Endothelial cell of umbilical vein (primary cell): ENCODE measurements around the gene MAPKAP1. TPM values are rescaled to one million over a fixed set of nuclear protein-coding genes. Genes with fewer than 3 reads are reported as not detected.

Experiments used
- BruUV-seq: library from RNA; stranded (reverse); fragments of 400-500 nt; replicated peaks from 2 replicates; lab custom pipeline; 2021; lab: Mats Ljungman, UMichigan
- CTCF ChIA-PET: fragments of 300-600, 350-600 bp; sonication (Branson Sonifier 250); formaldehyde crosslinking; loops from one replicate; lab custom pipeline; 2021; ENCODE audit warnings: antibody characterized with exemption, inconsistent platforms; lab: Charles Lee
- POLR2A ChIA-PET: fragments of 300-600, 350-600 bp; sonication (Branson Sonifier 250); formaldehyde crosslinking; loops from one replicate; lab custom pipeline; 2021; ENCODE audit warnings: antibody characterized with exemption, inconsistent platforms; lab: Charles Lee
- DNase-seq: peaks from one replicate; pipeline ENCODE4 v3.0.0-alpha.2; 2011; ENCODE audit warnings: low read depth, low spot score
- FAIRE-seq: peaks from 2 replicates; lab custom pipeline; 2011; peaks lifted over from hg19 to GRCh38; lab: Jason Lieb, UNC
- H2AFZ ChIP-seq: 2 replicates; pipeline ENCODE4 v1.6.0; 2012; ENCODE audit warnings: low read depth, low read length, control low read depth, inconsistent platforms
- H3K27ac ChIP-seq: 2 replicates; pipeline ENCODE4 v1.5.1; 2011; ENCODE audit warnings: low read depth, mild to moderate bottlenecking, control low read depth, low read length, moderate library complexity; ENCODE audit not compliant: insufficient read depth
- H3K27me3 ChIP-seq, 2 experiments: 2 replicates each; pipeline versions ENCODE4 v1.6.0 to v1.6.1; 2011; ENCODE audit warnings: low read length in 2 of 2, mixed read lengths in 1 of 2; ENCODE audit not compliant: control insufficient read depth in 2 of 2, insufficient read depth in 2 of 2
- H3K36me3 ChIP-seq, 2 experiments: 2 replicates in 1 of 2; 3 replicates in 1 of 2; pipeline ENCODE4 v1.5.1; 2011; ENCODE audit warnings: low read length in 2 of 2, mild to moderate bottlenecking in 1 of 2, moderate library complexity in 1 of 2; ENCODE audit not compliant: control insufficient read depth in 2 of 2, insufficient read depth in 2 of 2; ENCODE audit errors: extremely low read depth in 1 of 2
- H3K4me1 ChIP-seq: 3 replicates; pipeline ENCODE4 v1.5.1; 2011; ENCODE audit warnings: mild to moderate bottlenecking, low read length; ENCODE audit not compliant: control insufficient read depth, insufficient read depth; ENCODE audit errors: extremely low read depth
- H3K4me2 ChIP-seq: 2 replicates; pipeline ENCODE4 v1.6.1; 2011; ENCODE audit warnings: low read length, control low read depth, mixed read lengths; ENCODE audit not compliant: insufficient read depth
- H3K4me3 ChIP-seq, 3 experiments: fragments of 200-600 bp in 1 of 3; sonication (generic), shearing (Covaris generic) in 1 of 3; replicated peaks in 1 of 3; 2 replicates each; pipeline ENCODE4 v1.5.1; 2011 to 2016; ENCODE audit warnings: control low read depth in 3 of 3, low read length in 3 of 3, mild to moderate bottlenecking in 2 of 3, inconsistent platforms in 1 of 3, low read depth in 1 of 3, moderate library complexity in 1 of 3; ENCODE audit not compliant: insufficient read depth in 1 of 3
- H3K79me2 ChIP-seq: 2 replicates; pipeline ENCODE4 v1.6.0; 2012; ENCODE audit warnings: low read length, inconsistent platforms; ENCODE audit not compliant: control insufficient read depth, insufficient read depth
- H3K9ac ChIP-seq: replicated peaks from 2 replicates; pipeline ENCODE3; 2011; ENCODE audit warnings: low read length, control low read depth; ENCODE audit not compliant: insufficient read depth; ENCODE audit errors: extremely low read depth
- H3K9me1 ChIP-seq: replicated peaks from 3 replicates; pipeline ENCODE4 v1.6.0; 2011; ENCODE audit warnings: mild to moderate bottlenecking, low read length; ENCODE audit not compliant: control insufficient read depth, insufficient read depth; ENCODE audit errors: extremely low read depth
- H3K9me3 ChIP-seq: replicated peaks from 2 replicates; pipeline ENCODE4 v1.5.1; 2012; ENCODE audit warnings: low read length, inconsistent platforms; ENCODE audit not compliant: control insufficient read depth, insufficient read depth
- H4K20me1 ChIP-seq: replicated peaks from 2 replicates; pipeline ENCODE3; 2011; ENCODE audit warnings: mild to moderate bottlenecking, low read length; ENCODE audit not compliant: control insufficient read depth, insufficient read depth; ENCODE audit errors: extremely low read depth
- CTCF ChIP-seq, 2 donors: IDR thresholded peaks; 1 replicate in 1 of 2; 2 replicates in 1 of 2; pipeline ENCODE4 v1.5.1; 2011; ENCODE audit warnings: low read length in 2 of 2, mild to moderate bottlenecking in 2 of 2, moderate library complexity in 2 of 2, control low read depth in 1 of 2, inconsistent platforms in 1 of 2, low read depth in 1 of 2; ENCODE audit not compliant: insufficient read depth in 1 of 2; ENCODE audit errors: extremely low read depth in 1 of 2
- FOS ChIP-seq: IDR thresholded peaks from 2 replicates; pipeline ENCODE4 v1.6.1; 2011; ENCODE audit warnings: mild to moderate bottlenecking, low read length, moderate library complexity, borderline replicate concordance; ENCODE audit not compliant: insufficient read depth
- GATA2 ChIP-seq: IDR thresholded peaks from 2 replicates; pipeline ENCODE4 v1.7.0; 2011; ENCODE audit warnings: low read depth, mild to moderate bottlenecking, moderate library complexity, mixed read lengths, low read length; ENCODE audit not compliant: insufficient read length, insufficient read depth
- JUN ChIP-seq: IDR thresholded peaks from 2 replicates; pipeline ENCODE4 v1.6.1; 2011; ENCODE audit warnings: borderline replicate concordance, low read depth; ENCODE audit not compliant: insufficient read length, insufficient read depth
- MYC ChIP-seq: IDR thresholded peaks from one replicate; pipeline ENCODE4 v1.6.1; 2011; ENCODE audit warnings: mild to moderate bottlenecking, low read depth, low read length
- POLR2A ChIP-seq: IDR thresholded peaks from 2 replicates; pipeline ENCODE4 v1.6.1; 2012; ENCODE audit warnings: low read depth, mild to moderate bottlenecking, control low read depth, low read length
- POLR2AphosphoS5 ChIP-seq: IDR thresholded peaks from 2 replicates; pipeline ENCODE4 v1.6.1; 2012; ENCODE audit warnings: low read depth, mild to moderate bottlenecking, control low read depth, low read length, moderate library complexity; ENCODE audit not compliant: insufficient read depth
- dilution Hi-C: fragments of 300-500 bp; cut with MboI; formaldehyde crosslinking; loops from one replicate; pipeline ENCODE4 v1.15.0; 2019; ENCODE audit warnings: low sequenced_read_pairs; ENCODE audit not compliant: extremely low pct_ligation_motif_present
- intact Hi-C: fragments of 100-400 bp; cut with micrococcal nuclease; formaldehyde crosslinking; loops from one replicate; pipeline ENCODE4 v1.10.0; 2022
- polyA plus RNA-seq, 4 experiments: library from polyadenylated mRNA; depleted of rRNA in 3 of 4; stranded (reverse) in 3 of 4; unstranded in 1 of 4; fragments of >200 nt; gene quantifications; 2 replicates each; pipeline versions ENCODE4 v1.2.1 to v1.2.3, GENCODE V29; 2011 to 2012; ENCODE audit warnings: missing spikeins in 1 of 4
- total RNA-seq: library from RNA; stranded (reverse); gene quantifications from 2 replicates; pipeline ENCODE4 v1.2.3, GENCODE V29; 2021

Gene MAPKAP1
- total and polyA plus RNA-seq, 2 donors (not counting 3 experiments of a cell fraction or from before 2014, with no cell fraction given) = 61.9 to 99.1 TPM

GRCh38 chr9:125549039-125549438 lies 158.0 kb downstream of the MAPKAP1 start:
- Histone ChIP-seq H3K4me3 (no peak overlapping the region), H3K36me3 (no peaks in the 10 kb centered on the region), H3K9me1 (no peaks in the 10 kb centered on the region), H3K79me2 (no peaks in the 10 kb centered on the region), H2AFZ (no peak overlapping the region), H3K9ac (no peak overlapping the region), H4K20me1 (no peaks in the 10 kb centered on the region), H3K27ac (no peak overlapping the region), H3K4me1 (peaks cover 50% of the 10 kb centered on the region), H3K9me3 (no peaks in the 10 kb centered on the region), H3K27me3 (no peaks in the 10 kb centered on the region), H3K4me2 (no peak overlapping the region)
- POLR2A ChIA-PET = no interaction called here
- dilution Hi-C loops = no loop called here
- no TSS peak for BruUV-seq
- TF ChIP-seq JUN (no peak), GATA2 (no peak)
- FAIRE-seq = no peak
- no peak for DNase-seq
- CTCF ChIA-PET = no interaction called here
- intact Hi-C loops = no loop called here

DNA sequence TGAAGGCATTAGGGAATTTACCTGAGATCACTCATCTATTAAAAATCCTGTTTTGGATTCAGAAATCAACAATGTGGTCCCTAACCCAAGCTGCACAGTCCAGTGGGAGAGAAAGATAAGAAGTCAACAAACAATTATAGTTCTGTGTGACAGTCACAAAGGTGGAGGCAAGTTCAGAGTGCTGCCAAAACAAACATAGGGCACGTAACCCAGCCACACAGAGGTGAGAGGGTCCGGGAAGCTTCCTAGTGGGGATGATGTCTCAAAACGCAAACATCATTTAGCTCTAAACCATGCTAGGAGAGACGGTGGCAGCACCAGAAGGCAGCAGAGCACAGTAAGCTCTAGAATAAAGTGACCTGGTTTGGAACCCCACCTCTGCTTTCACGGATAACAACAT lies 158.9 kb downstream of the MAPKAP1 start:
- Histone ChIP-seq H4K20me1 (no peaks in the 10 kb centered on the region), H3K79me2 (no peaks in the 10 kb centered on the region), H3K27ac (no peak overlapping the region), H3K27me3 (no peaks in the 10 kb centered on the region), H3K4me3 (no peak overlapping the region), H3K9ac (no peak overlapping the region), H3K9me1 (no peaks in the 10 kb centered on the region), H3K36me3 (no peaks in the 10 kb centered on the region), H3K9me3 (no peaks in the 10 kb centered on the region), H3K4me2 (no peak overlapping the region), H3K4me1 (peaks cover 50% of the 10 kb centered on the region), H2AFZ (no peak overlapping the region)
- CTCF ChIA-PET = interaction anchor here (0.9 to 1.9 kb wide), 3 partner anchors 10 to 140 kb away, joined by 3 to 6 read pairs (median 5); no protein-coding TSS in a partner anchor
- FAIRE-seq (no peak), DNase-seq (no peak)
- dilution Hi-C loops = no loop called here
- TF ChIP-seq JUN (no peak), CTCF (IDR thresholded peaks at IDR 0.05; ENCODE audit: extremely low read depth in 1 of 2, insufficient read depth in 1 of 2, low read depth in 1 of 2, low read length in 2 of 2) (no peak), POLR2AphosphoS5 (no peak), FOS (no peak), MYC (no peak), POLR2A (no peak), GATA2 (no peak)
- POLR2A ChIA-PET = no interaction called here
- no TSS peak for BruUV-seq
- intact Hi-C loops = no loop called here
